Activated T-cell treated with anti-CD3 and anti-CD28 coated beads, Interleukin-2, amount 50 U/mL, for 4 hours (primary cell): Measurements from ENCODE around the gene CD74. TPM values are rescaled to one million over a fixed set of nuclear protein-coding genes. Genes with fewer than 3 reads are reported as not detected.

Source experiments
- ATAC-seq, 2 donors: fragments of 200-7000 bp; cut with Tn5 transposase; one replicate each; pipeline ENCODE4 v1.10.0; 2021
- DNase-seq: peaks from one replicate; pipeline ENCODE4 v3.0.0-alpha.2; 2020
- H3K27me3 Mint-ChIP-seq: one replicate; pipeline ENCODE4 v1.8.0; 2021; ENCODE audit warnings: low read depth, mixed read lengths
- H3K36me3 Mint-ChIP-seq: one replicate; pipeline ENCODE4 v1.8.0; 2022; ENCODE audit warnings: mixed read lengths; ENCODE audit not compliant: insufficient read depth
- H3K4me1 Mint-ChIP-seq: one replicate; pipeline ENCODE4 v1.8.0; 2021; ENCODE audit warnings: low read depth, mixed read lengths
- H3K4me3 Mint-ChIP-seq: one replicate; pipeline ENCODE4 v1.8.0; 2021; ENCODE audit warnings: mild to moderate bottlenecking, moderate library complexity, mixed read lengths
- H3K9me3 Mint-ChIP-seq: one replicate; pipeline ENCODE4 v1.8.0; 2021; ENCODE audit warnings: mixed read lengths
- total RNA-seq, 3 donors: library from RNA; stranded (reverse); gene quantifications; one replicate each; pipeline ENCODE4 v1.2.1, GENCODE V29; 2021

The CD74 gene
- total RNA-seq, 3 donors from 2014 or later = 230 to 299 (median 241) TPM

- ATAC-seq (no peak), DNase-seq (no peak)
- H3K9me3 Mint-ChIP-seq = no peaks in the 10 kb centered on the region
- peaks cover 33% of the 10 kb centered on the region for H3K36me3 Mint-ChIP-seq
- no peaks in the 10 kb centered on the region for H3K27me3 Mint-ChIP-seq
- no peak overlapping the region for H3K4me3 Mint-ChIP-seq
- H3K4me1 Mint-ChIP-seq = no peaks in the 10 kb centered on the region
Measured at GRCh38 chr5:150389531-150390266, 23.0 kb downstream of the CD74 start.

GRCh38 chr5:150386024-150386855, 26.5 kb downstream of the CD74 start:
- DNase-seq = no peak
- Mint-ChIP-seq H3K36me3 (peaks cover 41% of the 10 kb centered on the region), H3K27me3 (no peaks in the 10 kb centered on the region), H3K9me3 (no peaks in the 10 kb centered on the region), H3K4me1 (no peaks in the 10 kb centered on the region), H3K4me3 (no peak overlapping the region)
- ATAC-seq = no peak

GRCh38 chr5:150384701-150385100, 28.0 kb downstream of the CD74 start:
- Mint-ChIP-seq H3K27me3 (no peaks in the 10 kb centered on the region), H3K9me3 (no peaks in the 10 kb centered on the region), H3K4me3 (no peak overlapping the region), H3K36me3 (peaks cover 41% of the 10 kb centered on the region), H3K4me1 (no peaks in the 10 kb centered on the region)
- DNase-seq = no peak
- no peak for ATAC-seq

- no peak for ATAC-seq
- Mint-ChIP-seq H3K27me3 (no peaks in the 10 kb centered on the region), H3K4me3 (no peak overlapping the region), H3K9me3 (no peaks in the 10 kb centered on the region), H3K4me1 (peaks cover 7% of the 10 kb centered on the region), H3K36me3 (peaks cover 36% of the 10 kb centered on the region)
- no peak for DNase-seq
Measured at GRCh38 chr5:150377964-150378694, 34.6 kb downstream of the CD74 start.

- no peaks in the 10 kb centered on the region for H3K27me3 Mint-ChIP-seq
- no peak for DNase-seq
- H3K9me3 Mint-ChIP-seq = no peaks in the 10 kb centered on the region
- peaks cover 7% of the 10 kb centered on the region for H3K4me1 Mint-ChIP-seq
- ATAC-seq = peak; percentile 11
- H3K4me3 Mint-ChIP-seq = no peak overlapping the region
- peaks cover 38% of the 10 kb centered on the region for H3K36me3 Mint-ChIP-seq
Measured at GRCh38 chr5:150376799-150377771, 35.6 kb downstream of the CD74 start.

- no peak for DNase-seq
- Mint-ChIP-seq H3K4me3 (no peak overlapping the region), H3K27me3 (no peaks in the 10 kb centered on the region), H3K4me1 (peaks cover 7% of the 10 kb centered on the region), H3K9me3 (no peaks in the 10 kb centered on the region), H3K36me3 (peaks cover 44% of the 10 kb centered on the region)
- ATAC-seq = no peak
Measured at GRCh38 chr5:150374651-150375050, 38.1 kb downstream of the CD74 start.

GRCh38 chr5:150372639-150373038, 40.1 kb downstream of the CD74 start:
- Mint-ChIP-seq H3K27me3 (no peaks in the 10 kb centered on the region), H3K4me3 (no peak overlapping the region), H3K4me1 (peaks cover 4% of the 10 kb centered on the region), H3K36me3 (peaks cover 41% of the 10 kb centered on the region), H3K9me3 (no peaks in the 10 kb centered on the region)
- ATAC-seq (no peak), DNase-seq (no peak)

GRCh38 chr5:150368526-150368925, 44.2 kb downstream of the CD74 start:
- no peak for DNase-seq
- Mint-ChIP-seq H3K4me3 (no peak overlapping the region), H3K27me3 (no peaks in the 10 kb centered on the region), H3K9me3 (no peaks in the 10 kb centered on the region), H3K36me3 (peaks cover 42% of the 10 kb centered on the region), H3K4me1 (no peaks in the 10 kb centered on the region)
- ATAC-seq = no peak

- ATAC-seq = no peak
Measured at GRCh38 chr5:150364004-150364403, 48.7 kb downstream of the CD74 start.

GRCh38 chr5:150363185-150363584, 49.5 kb downstream of the CD74 start:
- H3K36me3 Mint-ChIP-seq = peaks cover 53% of the 10 kb centered on the region

More at GRCh38 chr5:150364004-150364403, 48.7 kb downstream of the CD74 start:
- DNase-seq = no peak
- no peaks in the 10 kb centered on the region for H3K27me3 Mint-ChIP-seq
- H3K4me3 Mint-ChIP-seq = no peak overlapping the region
- no peaks in the 10 kb centered on the region for H3K9me3 Mint-ChIP-seq
- H3K36me3 Mint-ChIP-seq = peaks cover 53% of the 10 kb centered on the region
- H3K4me1 Mint-ChIP-seq = peaks cover 28% of the 10 kb centered on the region

GRCh38 chr5:150361301-150361700, 51.4 kb downstream of the CD74 start:
- H3K9me3 Mint-ChIP-seq = no peaks in the 10 kb centered on the region
- H3K36me3 Mint-ChIP-seq = peaks cover 47% of the 10 kb centered on the region
- no peak for DNase-seq
- no peak overlapping the region for H3K4me3 Mint-ChIP-seq
- peaks cover 47% of the 10 kb centered on the region for H3K4me1 Mint-ChIP-seq
- no peak for ATAC-seq
- no peaks in the 10 kb centered on the region for H3K27me3 Mint-ChIP-seq

More at GRCh38 chr5:150363185-150363584, 49.5 kb downstream of the CD74 start:
- Mint-ChIP-seq H3K4me1 (peaks cover 37% of the 10 kb centered on the region), H3K4me3 (no peak overlapping the region), H3K27me3 (no peaks in the 10 kb centered on the region), H3K9me3 (no peaks in the 10 kb centered on the region)
- no peak for DNase-seq
- ATAC-seq = no peak

GRCh38 chr5:150358261-150359095, 54.2 kb downstream of the CD74 start:
- Mint-ChIP-seq H3K4me3 (peak overlapping the region; percentile 94), H3K27me3 (no peaks in the 10 kb centered on the region), H3K9me3 (no peaks in the 10 kb centered on the region), H3K4me1 (peaks cover 47% of the 10 kb centered on the region), H3K36me3 (peaks cover 33% of the 10 kb centered on the region)
- ATAC-seq (no peak), DNase-seq (no peak)
